NCI-H82 (cell line): ENCODE results near the gene CDK14.

Source experiments
- DNase-seq: peaks from one replicate; lab custom pipeline; 2025; lab: John Stamatoyannopoulos, UW

Gene CDK14

DNA sequence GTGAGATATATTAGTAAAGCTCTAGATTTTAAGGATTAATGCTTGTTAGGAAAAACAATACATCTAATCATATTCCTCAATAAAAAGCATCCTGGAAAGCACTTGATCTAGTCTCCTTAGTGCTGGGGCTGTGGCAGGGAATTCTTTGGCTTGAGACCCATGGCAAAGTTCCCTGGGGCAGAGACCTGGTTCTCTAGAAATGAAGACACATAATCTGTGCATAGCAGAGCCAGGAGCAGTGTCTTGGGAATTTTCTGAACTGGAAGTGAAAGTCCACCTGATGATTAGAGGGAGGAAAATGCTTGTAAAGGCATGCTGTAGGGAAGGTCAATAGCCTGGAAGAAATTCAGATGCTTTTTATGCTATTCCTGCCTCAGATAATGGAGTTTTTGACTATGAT, 247.4 kb downstream of the CDK14 start:
- peak; percentile 32 for DNase-seq

DNA sequence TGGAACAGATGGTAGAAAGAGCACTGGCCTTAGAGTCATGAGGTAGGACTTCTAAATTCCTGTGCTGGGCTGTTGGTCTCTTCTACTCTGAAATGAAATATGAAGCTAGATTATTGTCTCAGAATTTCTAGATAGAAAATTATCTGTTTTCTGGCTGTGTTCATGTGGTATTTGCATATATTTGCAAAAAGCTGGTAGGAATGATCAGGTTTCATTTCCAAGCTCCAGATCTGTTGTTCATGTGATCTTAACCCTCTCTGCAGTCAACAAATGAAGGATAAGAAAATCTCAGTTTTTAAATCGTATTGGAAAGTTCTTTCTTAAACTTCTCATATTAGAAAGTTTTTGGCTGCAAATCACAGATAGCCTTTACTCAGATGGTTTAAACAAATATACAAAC, 248.3 kb downstream of the CDK14 start:
- no peak for DNase-seq

GRCh38 chr7:90846192-90846591, 250.1 kb downstream of the CDK14 start:
- DNase-seq = no peak

DNA sequence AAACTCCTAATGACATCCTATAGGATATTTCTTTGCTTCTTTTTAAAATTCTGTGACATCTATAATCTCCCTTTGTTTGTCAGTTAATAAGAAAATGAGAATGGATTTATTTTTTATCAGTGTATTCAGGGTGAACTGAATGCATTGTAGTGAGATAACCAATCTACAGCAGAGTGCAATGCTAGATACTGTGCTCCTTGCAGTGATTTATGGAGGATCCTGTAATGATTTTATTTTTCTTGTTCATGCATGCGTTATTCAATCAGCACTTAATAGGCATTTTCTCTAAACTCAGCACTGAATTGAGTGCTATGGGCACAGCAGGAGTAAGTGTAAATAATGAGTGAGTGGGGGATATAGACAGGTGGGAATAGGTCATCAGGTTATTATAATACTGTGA, 253.9 kb downstream of the CDK14 start:
- no peak for DNase-seq

- DNase-seq = peak; percentile 98
Observed at GRCh38 chr7:90850471-90850870, 254.3 kb downstream of the CDK14 start.

GRCh38 chr7:90853205-90853604, 257.1 kb downstream of the CDK14 start:
- DNase-seq = no peak

GRCh38 chr7:90856351-90857070, 260.4 kb downstream of the CDK14 start:
- no peak for DNase-seq

DNA sequence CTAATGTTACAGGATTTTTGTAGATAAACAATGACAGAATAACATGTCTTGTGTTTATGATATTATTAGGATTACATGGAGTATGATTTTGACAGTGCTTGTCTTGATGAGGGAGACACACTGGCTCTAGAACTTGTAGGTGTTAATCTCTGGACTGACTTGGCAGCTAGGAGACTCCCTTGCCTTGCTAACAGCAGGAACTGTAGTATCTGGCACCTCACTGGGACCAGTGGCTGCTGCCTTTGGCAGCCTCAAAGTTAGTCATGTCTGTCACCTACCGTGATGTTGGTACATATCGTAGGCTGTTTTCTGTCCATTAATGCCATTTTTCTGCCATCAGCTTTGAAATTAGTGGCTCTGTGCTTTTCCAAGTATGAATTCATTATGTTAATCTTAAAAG, 261.5 kb downstream of the CDK14 start:
- DNase-seq = peak; percentile 11

- no peak for DNase-seq
Observed at GRCh38 chr7:90858546-90858945, 262.4 kb downstream of the CDK14 start.

GRCh38 chr7:90859521-90859920, 263.4 kb downstream of the CDK14 start:
- no peak for DNase-seq

DNA sequence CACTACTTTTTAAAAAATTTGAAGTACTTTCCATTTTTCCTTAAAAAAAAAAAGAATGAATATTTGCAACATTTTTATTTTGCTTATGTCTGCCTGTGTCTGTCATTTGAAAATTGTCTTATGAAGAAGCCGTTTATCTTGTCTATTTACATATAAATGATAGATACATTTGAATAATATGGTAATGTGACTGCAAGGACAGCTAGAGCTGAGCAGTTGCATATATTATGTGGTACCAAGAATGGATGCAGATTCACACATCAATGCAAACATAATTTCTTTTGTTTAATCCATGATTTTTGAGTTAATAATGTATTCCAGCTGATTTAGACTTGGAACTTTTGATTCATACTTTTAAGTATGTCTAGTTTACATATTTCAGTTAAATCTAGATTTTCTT, 268.0 kb downstream of the CDK14 start:
- DNase-seq = no peak

DNA sequence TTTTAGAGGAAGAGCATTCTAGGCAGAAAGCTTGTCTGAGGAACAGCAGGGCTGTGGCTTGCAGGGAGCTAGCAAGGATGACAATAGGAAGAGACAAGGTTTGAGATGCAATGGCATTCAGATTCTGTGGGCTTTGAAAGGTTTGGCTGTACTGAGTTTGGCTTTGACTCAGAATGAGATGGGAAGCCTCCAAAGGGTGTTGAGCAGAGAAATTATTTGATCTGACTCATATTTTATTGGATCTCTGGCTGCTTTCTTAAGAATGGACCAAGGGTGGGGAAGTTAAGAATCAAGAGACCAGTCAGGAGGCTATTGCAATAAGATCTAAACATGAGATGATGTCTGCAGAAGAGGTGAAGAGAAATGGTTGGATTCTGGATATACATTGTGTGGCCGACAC, 273.2 kb downstream of the CDK14 start:
- no peak for DNase-seq

- no peak for DNase-seq
Observed at GRCh38 chr7:90876701-90877100, 280.6 kb downstream of the CDK14 start.

GRCh38 chr7:90877201-90877600, 281.1 kb downstream of the CDK14 start:
- no peak for DNase-seq

DNA sequence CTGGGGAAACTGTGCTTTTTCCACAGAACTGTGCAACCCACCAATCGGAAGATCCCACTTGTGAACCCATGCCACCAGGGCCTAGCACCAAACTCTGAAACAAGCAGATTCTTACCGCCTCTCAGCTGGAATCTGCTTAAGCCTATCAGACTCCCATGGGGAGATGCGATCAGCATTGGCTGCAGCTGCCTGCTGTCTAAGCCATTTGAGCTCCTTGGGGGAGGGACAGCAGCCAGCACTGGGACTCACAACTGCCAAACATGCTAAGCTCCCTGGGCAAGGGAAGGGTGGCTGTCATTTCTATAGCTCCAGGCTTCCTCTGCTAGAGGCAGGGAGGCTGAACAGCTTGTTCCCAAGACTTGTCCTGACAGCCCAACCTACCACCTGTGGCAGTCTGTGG, 283.8 kb downstream of the CDK14 start:
- DNase-seq = peak; percentile 97

DNA sequence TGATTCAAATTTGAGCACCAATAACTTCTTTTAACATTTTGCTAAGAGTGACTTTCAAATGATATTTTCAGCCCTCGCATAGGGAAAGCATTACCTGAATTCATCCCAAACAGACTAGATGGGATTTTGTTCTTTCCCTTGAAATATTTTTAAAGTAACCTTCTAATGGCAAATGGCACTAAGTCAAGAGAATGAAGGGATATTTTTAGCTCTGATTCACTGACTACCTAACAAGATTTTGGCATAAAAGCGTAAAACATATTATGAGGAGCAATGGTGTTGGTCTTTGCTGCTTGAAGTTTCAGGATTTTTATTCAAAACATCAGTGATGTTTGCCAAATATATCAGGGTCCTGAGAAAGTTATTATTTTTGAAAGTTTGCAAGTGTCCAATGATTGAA, 290.3 kb downstream of the CDK14 start:
- DNase-seq = no peak

GRCh38 chr7:90889210-90889609, 293.1 kb downstream of the CDK14 start:
- no peak for DNase-seq

DNA sequence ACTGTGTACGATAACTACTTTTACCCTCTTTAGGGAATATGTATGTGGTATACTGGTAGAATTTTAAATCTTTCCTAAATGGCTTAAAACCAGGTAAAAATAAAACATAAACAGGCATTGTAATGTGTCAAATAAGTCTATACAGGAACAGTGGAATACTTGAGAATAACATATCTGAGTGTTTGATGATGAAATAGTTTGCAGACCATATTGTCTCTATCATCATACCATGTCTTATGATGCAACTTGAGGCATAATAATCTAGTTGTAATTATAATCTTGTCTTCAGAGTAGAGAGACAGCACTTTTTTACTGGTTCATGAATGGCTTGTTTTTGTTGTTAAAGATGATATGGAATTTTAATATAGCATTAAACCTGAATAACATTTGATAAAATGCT, 293.5 kb downstream of the CDK14 start:
- no peak for DNase-seq

DNA sequence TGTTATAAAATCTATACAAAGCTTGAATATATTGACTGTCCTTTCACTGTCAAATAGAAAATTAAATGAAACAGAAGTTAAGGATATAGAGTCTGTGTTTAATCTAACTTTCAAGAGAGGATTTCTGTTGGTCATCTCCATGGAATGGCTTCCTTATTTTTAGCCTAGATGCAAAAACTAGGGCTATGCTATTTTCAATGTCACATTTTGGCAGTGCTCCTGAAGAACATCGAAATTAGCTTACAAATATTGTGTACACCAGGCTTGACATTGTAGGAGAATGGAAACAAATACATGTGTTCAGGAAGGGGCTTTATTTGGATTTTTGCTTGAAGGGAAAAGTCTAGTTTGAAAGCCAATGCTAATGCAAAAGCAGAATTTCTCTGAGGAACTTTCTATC, 295.4 kb downstream of the CDK14 start:
- DNase-seq = no peak

DNA sequence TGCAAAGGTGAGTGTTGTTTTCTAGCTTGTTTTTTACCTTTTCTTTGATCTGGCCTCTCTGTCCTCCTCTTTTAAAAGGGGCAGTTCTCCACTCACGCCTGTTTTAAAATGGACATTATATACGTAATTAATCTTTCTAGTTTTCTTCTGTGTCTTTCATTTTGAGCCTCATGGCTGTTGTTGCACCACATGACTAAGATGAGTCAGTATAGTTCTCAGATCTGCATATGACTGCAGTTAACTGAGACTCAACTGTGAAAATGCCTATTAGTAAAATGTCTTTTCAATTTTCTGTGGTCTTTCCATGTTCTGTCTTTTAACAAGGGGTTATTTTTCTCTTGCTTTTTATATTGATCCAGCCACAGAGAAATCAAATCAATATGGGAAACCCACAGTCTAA, 296.1 kb downstream of the CDK14 start:
- DNase-seq = no peak

GRCh38 chr7:90894122-90894521, 298.0 kb downstream of the CDK14 start:
- DNase-seq = no peak

GRCh38 chr7:90896458-90896857, 300.3 kb downstream of the CDK14 start:
- DNase-seq = no peak

DNA sequence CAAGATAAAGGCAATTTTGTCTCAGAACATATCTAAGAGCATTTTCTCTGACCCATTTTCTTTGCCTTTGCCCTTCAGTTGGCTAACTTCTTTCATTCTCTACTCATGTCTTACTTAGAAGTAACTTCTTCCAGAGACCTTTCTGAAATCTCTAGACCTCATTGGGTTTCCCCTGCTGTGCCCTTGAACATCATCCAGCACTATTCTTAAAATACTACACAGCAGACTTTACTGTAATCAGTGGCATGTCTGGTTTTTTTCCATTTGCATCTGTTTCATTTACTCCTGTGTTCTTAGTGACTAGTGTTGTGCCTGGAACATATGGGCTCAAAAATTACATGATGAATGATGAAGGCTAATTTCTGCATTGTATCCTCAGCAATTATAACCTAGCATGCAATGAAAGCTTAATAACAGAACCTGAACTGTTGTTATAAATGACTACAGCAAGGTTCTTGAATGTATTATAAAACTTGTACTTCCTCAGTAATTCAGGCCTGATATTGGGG, 301.9 kb downstream of the CDK14 start:
- DNase-seq = no peak

DNA sequence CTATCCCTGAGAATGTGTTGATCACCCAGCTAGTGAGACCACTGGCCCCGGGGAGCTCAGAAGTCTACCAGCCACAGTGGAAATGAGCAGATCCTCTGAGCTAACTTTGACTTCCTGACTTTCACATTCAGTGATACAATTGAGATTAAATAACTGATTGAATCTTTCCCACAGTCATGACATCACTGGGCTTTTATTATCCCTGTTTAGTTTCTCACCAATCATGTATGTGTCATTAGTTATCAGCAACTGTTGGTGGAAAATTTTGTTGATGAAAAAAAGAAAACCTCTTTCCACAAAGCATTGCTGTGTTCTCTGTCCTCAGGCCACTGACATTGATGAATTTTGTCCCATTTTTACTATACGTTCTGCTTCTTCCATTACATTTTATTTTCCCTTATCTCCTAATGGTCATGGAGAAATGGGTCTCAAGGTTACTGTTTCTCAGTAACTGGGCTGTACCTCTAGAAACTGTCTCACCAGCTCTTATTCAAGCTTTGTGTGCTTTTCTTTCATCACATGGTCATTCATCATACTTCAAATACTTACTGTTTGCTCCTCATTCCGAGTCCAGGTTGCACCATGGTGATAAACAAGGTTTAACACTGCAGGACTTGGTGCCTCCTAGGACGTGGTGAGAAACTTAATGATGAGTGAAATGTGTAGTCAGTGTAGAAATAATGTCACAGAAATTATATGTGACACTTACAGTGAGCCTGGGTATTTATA, 304.7 kb downstream of the CDK14 start:
- no peak for DNase-seq
